Hematopoietic multipotent progenitor cell treated with erythropoietin and hydrocortisone succinate and interleukin-3 and kit ligand, for 15 days (in vitro differentiated cells): ENCODE results near the gene ZNF319.

Source experiments
- DNase-seq: peaks from one replicate; pipeline ENCODE4 v3.0.0-alpha.2; 2015; ENCODE audit warnings: low spot score

Gene ZNF319

DNA sequence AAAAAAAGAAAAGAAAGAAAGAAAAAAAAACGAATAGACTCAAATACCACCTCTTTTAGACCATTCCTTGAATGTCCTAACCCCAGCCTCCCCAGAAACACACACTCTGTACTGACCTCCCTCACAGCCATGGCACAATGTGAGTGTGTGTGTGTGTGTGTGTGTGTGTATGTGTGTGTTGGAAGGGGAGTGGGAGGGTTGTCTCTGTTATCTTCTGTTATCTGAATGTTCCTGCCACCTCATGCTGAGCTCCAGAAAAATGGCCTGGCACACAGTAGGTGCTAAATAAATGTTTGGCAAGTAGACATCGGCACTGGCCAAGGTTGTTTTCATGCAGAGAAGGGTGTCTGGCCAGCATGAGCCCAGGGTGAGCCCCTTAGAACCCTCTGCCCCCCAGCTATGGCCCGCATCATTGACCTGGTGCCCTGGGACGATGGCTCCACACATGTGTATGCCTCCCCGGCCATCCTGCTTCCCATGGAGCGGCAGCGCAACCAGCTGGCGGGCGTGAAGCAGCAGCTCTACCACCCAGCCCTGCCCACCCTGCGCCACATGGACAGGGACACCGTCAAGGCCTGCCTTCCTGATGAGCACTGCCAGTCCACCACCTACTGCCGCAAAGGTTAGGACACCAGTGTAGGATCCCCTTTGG, 22.9 kb downstream of the ZNF319 start:
- DNase-seq = no peak

DNA sequence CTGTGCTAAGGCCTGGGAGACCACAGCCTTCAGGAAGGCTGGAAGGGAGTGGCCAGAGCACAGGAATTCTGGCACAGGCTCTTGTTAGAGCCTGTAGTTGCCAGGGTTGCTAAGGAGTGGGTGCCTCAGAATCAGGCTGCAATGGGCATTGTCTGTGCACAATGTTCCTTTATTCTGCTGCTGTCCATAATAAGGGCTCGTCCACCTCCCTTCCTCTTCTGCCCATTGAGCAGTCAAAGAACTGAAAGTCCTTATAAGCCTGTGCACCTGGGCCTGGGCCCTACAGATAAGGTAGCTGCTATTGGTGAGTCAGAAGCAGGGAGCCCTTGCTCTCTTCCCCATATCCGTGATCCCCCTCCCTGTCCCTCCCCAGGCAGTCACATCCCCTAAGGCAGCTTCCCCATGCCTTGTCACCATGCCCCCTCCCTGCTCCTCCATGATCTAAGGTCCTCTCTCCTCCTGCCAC, 24.1 kb downstream of the ZNF319 start:
- DNase-seq = peak; percentile 52

DNA sequence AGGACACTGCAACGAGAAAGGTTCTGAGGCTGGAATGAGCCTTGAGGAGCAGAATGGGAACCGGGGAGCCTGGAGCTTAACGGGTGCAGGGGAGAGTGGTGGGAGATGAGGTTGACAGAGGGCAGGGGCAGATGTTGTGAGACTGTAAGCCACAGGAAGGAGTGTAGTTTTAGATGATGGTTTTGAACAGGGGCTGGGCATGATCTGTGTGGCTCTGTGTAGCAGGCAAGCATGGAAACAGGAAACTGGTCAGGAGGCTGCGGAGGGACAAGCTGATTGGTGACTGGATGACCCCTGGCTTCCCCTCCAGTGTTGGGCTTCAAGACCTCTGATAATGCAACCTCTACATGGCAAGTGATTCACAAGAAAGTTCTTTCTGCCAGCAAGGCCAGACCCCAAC, 28.2 kb downstream of the ZNF319 start:
- DNase-seq = no peak

- no peak for DNase-seq
These were observed 28.6 kb downstream of the ZNF319 start for GRCh38 chr16:57971848-57972247.

GRCh38 chr16:57970970-57971369, 29.5 kb downstream of the ZNF319 start, which contains the start of gene CNGB1:
TSS of gene CNGB1 (minus strand) at chr16:57971128. CDS start at chr16:57967286, 3,842 bp downstream.
- no peak for DNase-seq

DNA sequence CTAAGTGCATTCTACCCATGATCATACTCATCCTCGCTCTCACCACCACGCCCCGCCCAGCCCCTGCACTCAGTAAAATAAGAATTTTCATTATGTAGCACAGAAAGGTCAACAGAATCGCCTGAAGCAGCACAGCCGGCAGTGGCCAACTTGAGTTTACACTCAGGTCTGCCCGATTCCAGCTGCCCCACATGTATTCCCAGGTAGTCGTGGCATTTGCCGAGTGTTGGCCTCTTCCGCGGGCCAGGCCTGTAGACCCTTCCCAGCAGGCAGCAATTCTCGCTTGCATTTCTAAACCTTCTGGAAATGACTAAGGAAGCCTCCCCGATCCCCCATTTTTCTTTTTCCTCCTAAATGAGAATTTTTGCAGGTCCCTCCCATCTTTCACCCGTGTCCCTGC, 30.2 kb downstream of the ZNF319 start:
- no peak for DNase-seq

DNA sequence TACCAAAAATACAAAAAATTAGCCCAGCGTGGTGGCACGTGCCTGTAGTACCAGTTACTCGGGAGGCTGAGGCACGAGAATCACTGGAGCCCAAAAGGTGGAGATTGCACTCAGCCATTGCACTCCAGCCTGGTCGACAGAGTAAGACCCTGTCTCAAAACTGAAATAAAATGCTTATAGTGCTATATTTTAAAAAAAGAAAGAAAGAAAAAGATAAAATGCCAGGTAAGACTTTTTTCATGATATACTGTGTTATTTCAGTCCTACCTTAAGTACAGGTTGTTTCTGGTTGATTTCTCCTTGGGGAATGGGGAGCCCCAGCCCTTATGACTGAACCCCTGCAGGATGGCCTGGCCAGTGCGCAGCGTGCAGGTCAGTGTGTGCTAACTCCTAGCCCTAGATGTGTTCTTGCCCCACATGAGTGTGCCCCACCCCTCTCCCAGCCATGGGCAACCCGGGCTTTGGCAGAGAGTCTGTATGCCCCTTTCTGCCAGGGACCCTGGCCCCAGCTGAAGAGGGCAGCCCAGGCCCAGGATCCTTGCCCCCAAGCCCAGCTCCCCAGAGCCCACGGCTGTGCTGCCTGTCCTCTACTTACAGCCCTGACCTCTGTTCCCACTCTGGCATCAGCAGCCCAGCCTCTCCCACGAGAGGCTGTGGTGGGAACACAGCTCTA, 30.9 kb downstream of the ZNF319 start:
- no peak for DNase-seq

DNA sequence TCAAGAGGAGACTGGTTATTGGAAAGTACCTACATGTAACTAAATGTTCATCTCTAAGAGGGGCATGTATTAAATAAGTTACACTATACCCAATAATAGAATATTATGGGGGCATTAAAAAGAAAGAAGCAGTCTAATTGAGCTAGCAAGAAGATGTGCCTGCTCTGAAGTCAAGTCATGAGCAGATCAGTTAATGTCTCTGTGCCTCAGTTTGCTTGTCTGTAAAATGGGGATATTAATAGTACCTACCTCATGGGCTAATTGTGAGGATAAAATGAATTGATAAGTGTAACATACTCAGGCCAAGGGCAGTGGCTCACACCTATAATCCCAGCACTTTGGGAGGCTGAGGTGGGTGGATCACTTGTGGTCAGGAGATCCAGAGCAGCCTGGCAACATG, 32.6 kb downstream of the ZNF319 start:
- no peak for DNase-seq

DNA sequence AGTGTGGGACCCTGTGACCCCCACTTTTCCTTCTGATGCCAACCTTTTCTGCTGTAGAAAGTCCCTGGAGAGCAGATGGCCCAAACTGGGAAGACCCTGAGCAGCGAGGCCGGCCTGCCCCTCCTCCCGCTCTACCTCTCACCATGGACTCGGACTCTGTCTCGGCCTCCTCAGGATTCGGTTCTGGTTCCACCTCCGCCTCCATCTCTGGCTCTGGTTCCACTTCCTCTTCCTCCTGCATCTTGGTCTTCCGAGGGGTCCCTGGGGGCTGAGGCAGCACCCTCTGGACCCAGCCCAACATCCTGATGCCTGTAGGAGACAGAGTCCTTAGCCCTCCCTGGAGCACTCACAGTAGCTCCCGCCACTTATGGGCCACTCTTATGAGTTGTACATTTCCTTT, 33.5 kb downstream of the ZNF319 start:
- DNase-seq = no peak

- DNase-seq = no peak
These were observed 34.2 kb downstream of the ZNF319 start for GRCh38 chr16:57966204-57966771.

DNA sequence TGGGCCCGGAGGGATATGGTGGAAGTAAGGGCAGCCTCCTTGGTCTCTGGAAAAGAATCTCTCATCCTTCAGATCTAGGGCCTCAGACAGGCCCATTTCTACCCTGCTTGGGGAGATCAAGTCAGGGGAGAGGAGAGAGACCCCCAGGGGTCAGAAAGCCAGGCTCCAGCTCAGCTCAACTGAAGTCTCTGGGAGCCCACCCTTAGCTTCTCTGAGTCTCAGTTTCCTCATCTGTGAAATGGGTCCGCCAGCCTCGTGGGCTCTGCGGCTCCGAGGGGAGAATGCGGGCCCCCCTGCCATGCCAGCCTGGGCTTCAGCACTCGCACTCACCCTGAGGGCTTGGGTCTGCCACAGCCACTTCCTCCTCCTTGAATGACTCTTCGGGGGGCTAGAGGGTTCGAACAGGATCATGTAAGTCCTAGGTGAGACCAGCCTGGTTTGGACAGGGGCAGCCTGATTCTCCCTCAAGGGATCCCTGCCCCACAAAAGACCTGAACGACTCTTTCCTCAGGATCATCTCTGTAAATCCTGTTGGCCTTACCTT, 36.2 kb downstream of the ZNF319 start:
- no peak for DNase-seq

DNA sequence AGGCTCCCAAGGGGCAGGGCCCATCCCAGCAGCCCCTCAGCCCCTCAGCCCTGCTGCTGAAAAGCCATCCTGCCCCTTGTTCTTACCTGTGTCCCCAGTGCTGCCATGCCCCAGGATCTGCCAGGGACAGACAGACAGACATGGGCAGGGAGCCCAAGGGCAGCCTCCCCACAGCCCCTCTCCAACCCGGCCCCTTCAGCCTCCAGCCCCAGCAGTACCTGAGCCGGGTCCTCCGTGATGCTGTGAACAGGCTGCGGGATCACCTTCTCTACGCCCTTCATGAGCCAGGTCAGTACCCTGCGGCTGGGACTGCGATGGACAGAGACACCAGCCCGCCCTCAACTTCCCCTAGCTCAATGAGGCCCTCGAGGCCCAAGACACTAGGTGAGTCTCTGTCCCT, 37.7 kb downstream of the ZNF319 start:
- no peak for DNase-seq

GRCh38 chr16:57962046-57962445, 38.4 kb downstream of the ZNF319 start:
- DNase-seq = no peak

DNA sequence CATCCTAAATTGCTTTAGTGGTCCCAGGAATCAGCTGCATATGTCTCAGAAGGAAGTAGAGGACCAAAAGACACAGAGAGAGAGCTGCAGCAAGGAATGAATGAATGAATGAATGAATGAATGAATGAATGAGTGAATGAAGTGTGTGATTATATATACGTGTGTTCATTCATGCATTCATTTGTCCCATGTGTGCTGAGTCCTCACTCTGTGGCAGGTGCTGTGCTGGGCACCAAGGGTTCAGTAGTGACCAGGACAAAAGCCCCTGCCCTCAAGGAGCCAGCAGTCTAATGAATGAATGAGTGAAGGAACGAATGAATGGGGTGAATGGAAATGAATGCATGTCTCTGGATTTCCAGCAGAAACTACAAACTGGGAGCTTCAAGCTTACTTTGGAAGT, 38.9 kb downstream of the ZNF319 start:
- no peak for DNase-seq

DNA sequence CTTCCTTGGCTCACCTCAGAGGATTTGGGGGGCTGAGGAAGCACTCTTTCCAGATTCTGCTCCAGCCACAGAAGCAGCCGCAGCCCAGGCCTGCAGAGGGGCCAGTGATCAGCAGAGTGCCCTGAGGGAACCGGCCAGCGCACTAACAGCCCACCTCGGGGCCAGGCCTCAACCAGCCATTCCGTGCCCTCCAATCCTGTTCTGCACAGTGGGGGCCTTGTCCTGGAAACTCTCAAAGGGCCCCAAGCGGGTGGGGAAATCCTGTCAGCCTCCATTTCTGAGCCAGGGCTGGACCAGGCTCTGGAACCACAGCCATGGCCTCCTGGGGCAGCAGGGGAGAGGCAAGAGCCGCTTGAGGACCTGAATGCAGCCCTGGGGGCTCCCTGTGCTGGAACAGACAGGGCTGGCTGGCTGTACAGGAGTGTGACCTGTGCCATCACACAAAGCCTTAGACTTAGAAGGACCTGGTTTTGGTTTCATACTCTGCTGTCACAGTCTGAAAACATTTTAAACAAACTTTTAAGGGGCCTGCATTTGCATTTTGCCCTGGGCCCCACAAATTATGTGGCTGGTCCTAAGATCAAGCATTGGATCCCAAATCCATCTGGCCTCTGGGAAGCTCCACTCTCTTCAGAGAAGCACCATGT, 39.5 kb downstream of the ZNF319 start:
- no peak for DNase-seq

- no peak for DNase-seq
These were observed 40.2 kb downstream of the ZNF319 start for GRCh38 chr16:57960310-57960709.

- DNase-seq = no peak
These were observed 40.7 kb downstream of the ZNF319 start for GRCh38 chr16:57959804-57960203.

- no peak for DNase-seq
These were observed 41.4 kb downstream of the ZNF319 start for GRCh38 chr16:57959121-57959520.

- DNase-seq = no peak
These were observed 41.9 kb downstream of the ZNF319 start for GRCh38 chr16:57958544-57958943.

- no peak for DNase-seq
These were observed 42.6 kb downstream of the ZNF319 start for GRCh38 chr16:57957673-57958392.

DNA sequence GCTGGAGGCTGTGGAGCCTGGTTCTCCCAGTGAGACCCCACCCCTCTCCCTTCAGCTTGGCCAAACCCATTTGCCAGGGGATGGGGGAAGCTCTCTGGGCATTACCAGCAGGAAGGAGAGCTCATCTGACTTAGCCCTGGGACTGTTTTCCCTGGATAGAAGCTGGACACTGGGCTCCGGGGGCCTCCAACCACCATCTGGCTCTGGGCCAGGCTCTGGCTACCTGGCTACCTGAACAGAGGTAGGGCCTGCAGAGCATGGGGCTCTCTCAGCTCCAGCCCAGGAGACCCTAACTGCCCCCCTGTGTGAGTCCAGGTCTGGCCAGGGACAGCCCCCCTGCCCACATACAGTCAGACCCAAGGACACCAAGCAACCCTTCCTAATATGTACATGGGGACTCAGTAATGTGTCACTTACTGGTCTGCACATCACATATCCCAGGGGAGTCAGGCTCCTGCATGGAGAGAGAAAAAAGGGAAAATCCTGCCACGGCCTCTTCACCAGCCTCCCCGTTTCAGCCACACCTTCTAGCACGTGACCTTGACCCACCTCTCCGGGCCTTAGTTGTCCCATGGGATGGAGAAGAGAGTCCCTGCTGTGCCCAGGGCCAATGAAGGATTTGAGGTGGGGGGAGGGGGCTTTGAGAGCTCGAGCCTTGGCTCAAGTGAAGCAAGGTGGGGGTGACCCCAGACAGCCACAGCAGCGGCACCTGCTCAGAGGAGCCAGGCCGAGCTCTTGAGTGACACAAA, 43.4 kb downstream of the ZNF319 start:
- no peak for DNase-seq
